Measurements from ENCODE around the gene ZNF524. TPM values are rescaled to one million over a fixed set of nuclear protein-coding genes. Genes with fewer than 3 reads are reported as not detected.

ZNF524 gene
- total and polyA plus RNA-seq, 7 donors: 24.5 to 49.2 (median 37.1) TPM

DNA sequence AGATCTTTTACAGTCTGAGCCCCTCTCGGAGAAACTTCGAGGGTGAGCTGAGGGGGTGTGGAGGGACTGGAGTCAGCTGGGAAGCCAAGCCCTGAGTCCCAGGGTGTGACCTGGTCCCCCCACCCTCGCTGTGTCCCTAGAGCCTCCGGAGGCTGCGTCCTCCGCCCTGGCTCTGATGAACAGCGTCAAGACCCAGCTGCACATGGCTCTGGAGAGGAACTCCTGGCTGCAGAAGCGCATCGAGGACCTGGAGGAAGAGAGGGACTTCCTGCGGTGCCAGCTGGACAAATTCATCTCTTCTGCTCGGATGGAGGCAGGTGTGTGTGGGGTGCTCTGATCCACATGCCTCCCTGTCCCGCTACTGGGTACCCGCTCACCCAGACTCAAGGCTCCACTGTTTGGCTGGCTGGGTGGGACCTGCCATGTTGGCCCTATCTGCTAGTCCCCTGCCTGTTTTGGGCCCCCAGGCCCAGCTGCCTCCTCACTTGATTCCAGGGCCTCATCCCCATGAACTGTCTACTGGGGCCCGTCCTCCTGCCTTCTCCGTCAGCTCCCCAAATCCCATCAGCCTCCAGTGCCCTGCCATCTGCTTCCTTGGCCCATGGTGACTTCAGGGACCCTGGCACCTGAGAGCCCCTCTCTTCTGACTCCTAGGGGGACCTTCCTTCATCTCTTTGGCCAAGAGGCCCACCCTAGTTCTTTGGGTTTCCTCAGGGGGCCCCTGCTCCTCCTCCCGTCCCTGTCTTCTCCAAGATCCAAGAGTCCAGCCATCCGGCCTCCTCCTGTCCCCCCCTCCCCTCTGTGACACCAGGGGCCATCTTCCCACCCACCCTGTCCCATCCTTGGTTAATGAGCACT lies 49.4 kb downstream of the ZNF524 start:
- Histone ChIP-seq H3K27ac (peak overlapping the region; percentile 89 to 94 (median 92)), H3K9me3 (no peaks in the 10 kb centered on the region), H3K27me3 (no peaks in the 10 kb centered on the region), H3K36me3 (peaks cover 0 to 25% (median 6%) of the 10 kb centered on the region in 4 donors), H3K4me1 (peaks cover 0 to 52% (median 43%) of the 10 kb centered on the region in 4 donors), H3K4me3 (peak overlapping the region; percentile 86 to 98 (median 90))
- TF ChIP-seq POLR2AphosphoS5 (IDR thresholded peaks at IDR 0.05): no peak
- TF ChIP-seq, protein P1, sequence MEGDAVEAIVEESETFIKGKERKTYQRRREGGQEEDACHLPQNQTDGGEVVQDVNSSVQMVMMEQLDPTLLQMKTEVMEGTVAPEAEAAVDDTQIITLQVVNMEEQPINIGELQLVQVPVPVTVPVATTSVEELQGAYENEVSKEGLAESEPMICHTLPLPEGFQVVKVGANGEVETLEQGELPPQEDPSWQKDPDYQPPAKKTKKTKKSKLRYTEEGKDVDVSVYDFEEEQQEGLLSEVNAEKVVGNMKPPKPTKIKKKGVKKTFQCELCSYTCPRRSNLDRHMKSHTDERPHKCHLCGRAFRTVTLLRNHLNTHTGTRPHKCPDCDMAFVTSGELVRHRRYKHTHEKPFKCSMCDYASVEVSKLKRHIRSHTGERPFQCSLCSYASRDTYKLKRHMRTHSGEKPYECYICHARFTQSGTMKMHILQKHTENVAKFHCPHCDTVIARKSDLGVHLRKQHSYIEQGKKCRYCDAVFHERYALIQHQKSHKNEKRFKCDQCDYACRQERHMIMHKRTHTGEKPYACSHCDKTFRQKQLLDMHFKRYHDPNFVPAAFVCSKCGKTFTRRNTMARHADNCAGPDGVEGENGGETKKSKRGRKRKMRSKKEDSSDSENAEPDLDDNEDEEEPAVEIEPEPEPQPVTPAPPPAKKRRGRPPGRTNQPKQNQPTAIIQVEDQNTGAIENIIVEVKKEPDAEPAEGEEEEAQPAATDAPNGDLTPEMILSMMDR (IDR thresholded peaks at IDR 0.05): no peak
- TF ChIP-seq EP300 (IDR thresholded peaks at IDR 0.05): no peak
- no peak for TF ChIP-seq POLR2A (IDR thresholded peaks at IDR 0.05)
- no peak for DNase-seq
- intact Hi-C loops (cut with DNase I): loop anchor here (10.0 kb wide), 1 partner anchor 535 kb away; the partner anchor contains the start of gene PPP1R12C
- 84 to 89% methylated on average over 17 of the region's 17 CpGs for WGBS, 2 donors

DNA sequence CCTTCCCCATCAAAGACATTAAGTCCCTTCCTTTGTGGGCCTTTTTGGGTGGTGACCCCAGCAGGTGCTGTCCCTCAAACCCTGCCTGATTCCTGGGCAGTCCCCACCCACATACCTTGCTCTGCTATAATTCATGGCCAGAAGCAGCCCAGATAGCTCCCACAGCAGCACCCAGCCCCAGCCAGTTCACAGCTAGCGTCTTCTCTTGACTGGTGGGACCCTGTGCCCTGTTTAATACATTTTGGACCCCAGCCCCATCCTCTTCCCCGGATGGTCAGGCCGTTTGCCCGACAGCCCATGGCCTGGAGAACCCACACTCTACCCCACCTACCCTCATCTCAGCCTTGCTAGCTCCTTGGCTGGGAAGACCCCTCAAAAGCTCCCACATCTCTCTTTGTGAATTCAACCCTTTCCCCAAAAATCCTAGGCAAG lies 50.1 kb downstream of the ZNF524 start:
- intact Hi-C loops (cut with DNase I): loop anchor here (10.0 kb wide), 1 partner anchor 535 kb away; the partner anchor contains the start of gene PPP1R12C
- Histone ChIP-seq H3K4me3 (no peak overlapping the region), H3K27me3 (no peaks in the 10 kb centered on the region), H3K9me3 (no peaks in the 10 kb centered on the region), H3K27ac (peak overlapping the region in 1 of 4 donors; percentile 94), H3K36me3 (peaks cover 0 to 20% (median 5%) of the 10 kb centered on the region in 4 donors), H3K4me1 (peaks cover 0 to 45% (median 37%) of the 10 kb centered on the region in 4 donors)
- 90 to 91% methylated on average over 4 of the region's 4 CpGs for WGBS, 2 donors
- DNase-seq: no peak
- TF ChIP-seq EP300 (IDR thresholded peaks at IDR 0.05) (no peak), POLR2A (IDR thresholded peaks at IDR 0.05) (no peak), POLR2AphosphoS5 (IDR thresholded peaks at IDR 0.05) (no peak)
- TF ChIP-seq, protein P1 (IDR thresholded peaks at IDR 0.05): no peak

DNA sequence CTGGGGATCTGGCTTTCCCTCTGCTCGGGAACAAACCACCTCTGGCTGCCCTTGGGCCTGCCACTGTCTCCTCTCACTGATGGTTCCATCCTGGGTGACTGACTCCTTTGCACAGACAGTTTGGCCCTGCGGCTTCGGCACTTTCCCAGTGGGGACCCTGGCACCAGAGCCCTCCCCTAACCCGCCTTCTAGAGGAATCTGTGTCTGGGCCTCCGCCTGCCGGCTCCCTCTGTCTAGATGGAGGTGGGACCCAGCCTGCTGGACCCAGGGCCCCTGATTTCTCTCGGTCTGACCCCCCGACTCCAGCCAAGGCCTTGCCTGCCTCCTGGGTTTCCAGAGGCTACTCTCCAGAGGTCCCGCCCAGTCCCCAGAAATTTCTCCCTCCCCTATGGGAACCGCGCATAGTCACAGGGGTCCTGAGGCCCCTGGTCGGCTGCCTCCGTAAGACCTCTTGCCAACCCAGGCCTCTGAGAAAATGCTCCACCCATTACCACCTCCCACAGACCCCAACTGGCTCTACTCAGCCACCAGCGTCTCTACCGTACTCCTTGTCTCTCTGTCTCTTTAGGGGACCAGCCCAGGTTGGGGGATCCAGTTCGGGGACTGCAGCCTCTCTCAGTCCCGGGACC lies 50.6 kb downstream of the ZNF524 start:
- H3K9me3 ChIP-seq: no peaks in the 10 kb centered on the region
- DNase-seq: no peak
- no peak overlapping the region for H3K27ac ChIP-seq
- TF ChIP-seq, protein P1 (IDR thresholded peaks at IDR 0.05): no peak
- no peak for TF ChIP-seq POLR2A (IDR thresholded peaks at IDR 0.05)
- no peak for TF ChIP-seq EP300 (IDR thresholded peaks at IDR 0.05)
- no peak for TF ChIP-seq POLR2AphosphoS5 (IDR thresholded peaks at IDR 0.05)
- H3K4me1 ChIP-seq: peaks cover 0 to 44% (median 38%) of the 10 kb centered on the region in 4 donors
- H3K36me3 ChIP-seq: peaks cover 0 to 14% (median 4%) of the 10 kb centered on the region in 4 donors
- H3K27me3 ChIP-seq: no peaks in the 10 kb centered on the region
- intact Hi-C loops (cut with DNase I): loop anchor here (10.0 kb wide), 1 partner anchor 536 kb away; the partner anchor contains the start of gene PPP1R12C
- 94 to 95% methylated on average over 17 of the region's 17 CpGs for WGBS, 2 donors
- no peak overlapping the region for H3K4me3 ChIP-seq

DNA sequence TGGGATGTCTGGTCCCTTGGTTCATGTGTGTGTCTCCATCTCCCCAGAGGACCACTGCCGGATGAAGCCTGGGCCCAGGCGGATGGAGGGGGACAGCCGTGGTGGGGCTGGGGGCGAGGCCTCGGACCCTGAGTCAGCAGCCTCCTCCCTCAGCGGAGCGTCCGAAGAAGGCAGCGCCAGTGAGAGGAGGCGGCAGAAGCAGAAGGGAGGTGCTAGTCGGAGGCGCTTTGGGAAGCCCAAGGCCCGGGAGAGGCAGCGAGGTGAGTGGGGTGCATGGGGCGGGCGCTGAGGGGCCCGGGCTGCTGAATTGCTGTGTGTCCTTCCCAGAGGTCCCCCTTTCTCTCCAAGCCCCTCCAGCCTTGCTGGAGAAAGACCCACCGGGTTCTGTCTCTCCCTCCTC lies 51.1 kb downstream of the ZNF524 start:
- peaks cover 0 to 9% (median 4%) of the 10 kb centered on the region in 4 donors for H3K36me3 ChIP-seq
- WGBS, 2 donors: 84 to 93% methylated on average over 18 of the region's 18 CpGs
- DNase-seq: no peak
- TF ChIP-seq POLR2AphosphoS5 (IDR thresholded peaks at IDR 0.05): no peak
- no peak for TF ChIP-seq POLR2A (IDR thresholded peaks at IDR 0.05)
- no peak for TF ChIP-seq EP300 (IDR thresholded peaks at IDR 0.05)
- TF ChIP-seq, protein P1 (IDR thresholded peaks at IDR 0.05): no peak
- no peaks in the 10 kb centered on the region for H3K27me3 ChIP-seq
- no peaks in the 10 kb centered on the region for H3K9me3 ChIP-seq
- H3K4me3 ChIP-seq: no peak overlapping the region
- H3K27ac ChIP-seq: no peak overlapping the region
- intact Hi-C loops (cut with DNase I): loop anchor here (10.0 kb wide), 1 partner anchor 536 kb away; the partner anchor contains the start of gene PPP1R12C
- peaks cover 0 to 49% (median 43%) of the 10 kb centered on the region in 4 donors for H3K4me1 ChIP-seq
